GM12878 (cell line): ENCODE results near the gene LRRC58. TPM values are rescaled to one million over a fixed set of nuclear protein-coding genes. Genes with fewer than 3 reads are reported as not detected.
"Not testable (repeated sequence)": the region's sequence is repeated elsewhere in the genome, so short reads cannot be mapped to it uniquely, and the experiment has no call there.

Experiments used
- ATAC-seq: fragments of 200-7000 bp; cut with Tn5 transposase; 3 replicates; pipeline ENCODE4 v1.9.1; 2020; ENCODE audit warnings: mild to moderate bottlenecking, moderate library complexity
- BruUV-seq: library from RNA; stranded (reverse); fragments of 400-500 nt; replicated peaks from 2 replicates; lab custom pipeline; 2021; lab: Mats Ljungman, UMichigan
- CTCF ChIA-PET: fragments of 300-600 bp; sonication (Branson Sonifier 250); formaldehyde crosslinking; extraction: SDS; loops from one replicate; lab custom pipeline; 2021; ENCODE audit warnings: inconsistent platforms; lab: Yijun Ruan, JAX
- POLR2A ChIA-PET: fragments of 350-600 bp; formaldehyde crosslinking; extraction: SDS; loops from one replicate; lab custom pipeline; 2021; ENCODE audit warnings: inconsistent platforms; lab: Charles Lee
- RAD21 ChIA-PET: fragments of 300-600 bp; sonication (Branson Sonifier 250); formaldehyde crosslinking; loops from one replicate; lab custom pipeline; 2023; ENCODE audit warnings: antibody characterized with exemption; ENCODE audit not compliant: unreplicated experiment; lab: Charles Lee
- SMC1A ChIA-PET: fragments of 300-600 bp; sonication (Branson Sonifier 250); formaldehyde crosslinking; loops from one replicate; lab custom pipeline; 2023; ENCODE audit not compliant: unreplicated experiment, uncharacterized antibody; lab: Charles Lee
- DNase-seq: peaks from one replicate; pipeline ENCODE4 v3.0.0-alpha.2; 2011; ENCODE audit warnings: low read depth, low spot score
- FAIRE-seq: peaks from 3 replicates; lab custom pipeline; 2011; peaks lifted over from hg19 to GRCh38; lab: Jason Lieb, UNC
- H2AFZ ChIP-seq: 2 replicates; pipeline ENCODE4 v1.6.0; 2011; ENCODE audit warnings: low read depth, low read length, control low read depth; ENCODE audit not compliant: control insufficient read depth
- H3K27ac ChIP-seq: 2 replicates; pipeline ENCODE4 v1.5.1; 2011; ENCODE audit warnings: control low read depth; ENCODE audit not compliant: control insufficient read depth, insufficient read depth
- H3K27me3 ChIP-seq, 2 experiments: replicated peaks in 1 of 2; 2 replicates each; pipeline versions ENCODE4 v1.6.0 to v1.6.1; 2011; ENCODE audit warnings: low read length in 1 of 2; ENCODE audit not compliant: control insufficient read depth in 2 of 2, insufficient read depth in 2 of 2
- H3K36me3 ChIP-seq, 2 experiments: 2 replicates each; pipeline ENCODE4 v1.5.1; 2011; ENCODE audit warnings: low read length in 1 of 2; ENCODE audit not compliant: control insufficient read depth in 2 of 2, insufficient read depth in 2 of 2
- H3K4me1 ChIP-seq: 2 replicates; pipeline ENCODE4 v1.6.1; 2011; ENCODE audit warnings: mild to moderate bottlenecking, low read length, moderate library complexity, mixed read lengths; ENCODE audit not compliant: control insufficient read depth, insufficient read depth
- H3K4me2 ChIP-seq: 2 replicates; pipeline ENCODE4 v1.6.0; 2011; ENCODE audit warnings: control low read depth; ENCODE audit not compliant: control insufficient read depth, insufficient read depth
- H3K4me3 ChIP-seq: fragments of 200-600 bp; sonication (generic); 2 replicates; pipeline ENCODE4 v1.5.1; 2016
- H3K79me2 ChIP-seq: 2 replicates; pipeline ENCODE4 v1.6.0; 2011; ENCODE audit warnings: low read length; ENCODE audit not compliant: control insufficient read depth, insufficient read depth
- H3K9ac ChIP-seq: 2 replicates; pipeline ENCODE4 v1.8.0; 2011; ENCODE audit warnings: low read length, control low read depth, mixed read lengths; ENCODE audit not compliant: control insufficient read depth, insufficient read depth
- H3K9me3 ChIP-seq: replicated peaks from 3 replicates; pipeline ENCODE4 v1.5.1; 2011; ENCODE audit warnings: mild to moderate bottlenecking, low read length; ENCODE audit not compliant: control insufficient read depth, insufficient read depth
- H4K20me1 ChIP-seq: 2 replicates; pipeline ENCODE4 v1.6.0; 2011; ENCODE audit not compliant: control insufficient read depth, insufficient read depth
- BCL11A ChIP-seq: IDR thresholded peaks from 2 replicates; pipeline ENCODE4 v1.6.1; 2011; ENCODE audit warnings: low read depth, low read length
- MTA2 ChIP-seq: fragments of 450-650 bp; IDR thresholded peaks from 2 replicates; pipeline ENCODE4 v1.6.1; 2016; ENCODE audit warnings: low read depth, mild to moderate bottlenecking, moderate library complexity
- WGBS: methylation state at CpG from one replicate; pipeline ENCODE4 v1.1.6; 2016; ENCODE audit warnings: low lambda C conversion rate; ENCODE audit not compliant: insufficient replicate concordance, insufficient coverage; ENCODE audit errors: missing lambda C conversion rate; 5-methylcytosine and 5-hydroxymethylcytosine counted together
- in situ Hi-C: fragments of 300-500 bp; cut with MboI; formaldehyde crosslinking; loops from 9 replicates; pipeline ENCODE4 v1.14.3; 2018; ENCODE audit warnings: mixed read lengths
- intact Hi-C: fragments of 100-400 bp; cut with micrococcal nuclease; formaldehyde crosslinking; loops from one replicate; pipeline ENCODE4 v1.14.2; 2022; ENCODE audit not compliant: unreplicated experiment
- polyA plus RNA-seq, 11 experiments: library from polyadenylated mRNA; depleted of rRNA in 4 of 11; unstranded in 6 of 11; stranded (reverse) in 5 of 11; fragments of >200 nt; fragmentation: Nextera tagmentation in 4 of 11; fragmentation: Illumina TruSeq in 1 of 11; extraction: Ambion mirVana in 4 of 11; extraction: Trizol in 1 of 11; gene quantifications; 1 replicate in 1 of 11; 2 replicates in 10 of 11; pipeline versions ENCODE4 v1.2.1 to v1.2.3, GENCODE V29; 2011 to 2016; ENCODE audit warnings: inconsistent platforms in 2 of 11, missing spikeins in 2 of 11, low read depth in 1 of 11
- total RNA-seq, 4 experiments: library from RNA; depleted of rRNA in 3 of 4; stranded (reverse); fragments of >200 nt in 3 of 4; fragmentation: Illumina TruSeq in 1 of 4; extraction: Trizol in 1 of 4; gene quantifications; 2 replicates each; pipeline versions ENCODE4 v1.2.1 to v1.2.3, GENCODE V29; 2013 to 2021

The LRRC58 gene
- total and polyA plus RNA-seq, 10 of the 15 experiments (the other 5 are each of a cell fraction or from before 2014, with no cell fraction given), result 7.7 to 29.5 (median 18.8) TPM

GRCh38 chr3:120291552-120291951 lies 57.6 kb downstream of the LRRC58 start:
- H3K27me3 ChIP-seq, H3K9ac ChIP-seq, FAIRE-seq, SMC1A ChIA-PET, H4K20me1 ChIP-seq, H3K79me2 ChIP-seq, ATAC-seq, H3K4me1 ChIP-seq, H3K27ac ChIP-seq, RAD21 ChIA-PET, in situ Hi-C loops, BruUV-seq, intact Hi-C loops, H3K36me3 ChIP-seq, H3K9me3 ChIP-seq, DNase-seq, H3K4me3 ChIP-seq, POLR2A ChIA-PET, H2AFZ ChIP-seq, H3K4me2 ChIP-seq: not testable (repeated sequence)
- CTCF ChIA-PET, result interaction anchor here (1.2 kb wide), 1 partner anchor 126 kb away, joined by 6 read pairs; no protein-coding TSS in a partner anchor
- WGBS, result 23% methylated on average over 2 of the region's 2 CpGs

GRCh38 chr3:120289636-120290035 lies 59.5 kb downstream of the LRRC58 start:
- no peak overlapping the region for H3K4me2 ChIP-seq
- ATAC-seq (no peak), DNase-seq (no peak), FAIRE-seq (no peak)
- ChIA-PET CTCF (no interaction called here), SMC1A (no interaction called here), POLR2A (no interaction called here), RAD21 (no interaction called here)
- TF ChIP-seq BCL11A (no peak), MTA2 (no peak)
- no peak overlapping the region for H3K27ac ChIP-seq
- H3K27me3 ChIP-seq, result peaks cover 0 to 5% of the 10 kb centered on the region in 2 experiments; a peak in 3 of 4 replicates
- H3K4me3 ChIP-seq, result no peak overlapping the region
- intact Hi-C loops, result no loop called here
- in situ Hi-C loops, result no loop called here
- WGBS, result 84% methylated on average over 10 of the region's 16 CpGs
- H3K9ac ChIP-seq, result no peak overlapping the region
- H2AFZ ChIP-seq, result no peak overlapping the region
- no peaks in the 10 kb centered on the region for H3K36me3 ChIP-seq
- no peaks in the 10 kb centered on the region for H3K4me1 ChIP-seq
- H3K9me3 ChIP-seq, result peaks cover 2% of the 10 kb centered on the region; the same call in 2 of the 3 replicates
- H3K79me2 ChIP-seq, result no peaks in the 10 kb centered on the region
- H4K20me1 ChIP-seq, result no peaks in the 10 kb centered on the region
- BruUV-seq, result no TSS peak
